Measurements from ENCODE around the gene STK11IP.
A peak's percentile ranks its signal among the peaks of the same experiment; 100 is the strongest.

STK11IP gene

DNA sequence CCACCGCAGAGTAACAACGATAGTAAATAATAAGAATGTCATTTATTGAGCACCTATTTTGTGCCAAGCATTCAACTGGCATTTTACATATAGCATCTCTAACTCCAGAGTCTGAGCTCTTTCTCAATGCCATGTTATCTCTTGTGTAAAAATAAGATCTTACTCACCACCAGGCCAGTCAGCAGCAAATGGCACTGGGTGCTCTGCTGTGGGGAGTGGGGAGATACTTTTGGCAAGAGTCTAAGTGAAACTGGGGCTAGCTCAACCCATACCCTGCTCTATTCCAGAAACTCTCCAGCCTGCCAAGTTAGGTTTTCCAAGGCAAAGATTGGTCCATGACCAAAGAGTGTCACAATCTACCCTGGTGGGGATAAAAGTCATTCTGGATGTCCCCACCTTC, 24.8 kb downstream of the STK11IP start:
- CTCF ChIA-PET: interaction anchor here (1.0 to 1.2 kb wide), 2 partner anchors 81 to 83 kb away, joined by 3 read pairs; no protein-coding TSS in a partner anchor
- TF ChIP-seq HDGF (IDR thresholded peaks at IDR 0.05; ENCODE audit: borderline replicate concordance): no peak
- no peak for TF ChIP-seq TARDBP (IDR thresholded peaks at IDR 0.05)
- TF ChIP-seq NFRKB (IDR thresholded peaks at IDR 0.05): no peak
- TF ChIP-seq ELF4 (IDR thresholded peaks at IDR 0.05): no peak
- no peak for TF ChIP-seq ARNT (IDR thresholded peaks at IDR 0.05)
- no peak for TF ChIP-seq SP1 (IDR thresholded peaks at IDR 0.05)
- TF ChIP-seq SUZ12 (IDR thresholded peaks at IDR 0.05): no peak
- TF ChIP-seq LEF1 (IDR thresholded peaks at IDR 0.05; ENCODE audit: borderline replicate concordance): no peak
- POLR2A ChIA-PET: no interaction called here
- no peak for DNase-seq (ENCODE audit: extremely low spot score)

DNA sequence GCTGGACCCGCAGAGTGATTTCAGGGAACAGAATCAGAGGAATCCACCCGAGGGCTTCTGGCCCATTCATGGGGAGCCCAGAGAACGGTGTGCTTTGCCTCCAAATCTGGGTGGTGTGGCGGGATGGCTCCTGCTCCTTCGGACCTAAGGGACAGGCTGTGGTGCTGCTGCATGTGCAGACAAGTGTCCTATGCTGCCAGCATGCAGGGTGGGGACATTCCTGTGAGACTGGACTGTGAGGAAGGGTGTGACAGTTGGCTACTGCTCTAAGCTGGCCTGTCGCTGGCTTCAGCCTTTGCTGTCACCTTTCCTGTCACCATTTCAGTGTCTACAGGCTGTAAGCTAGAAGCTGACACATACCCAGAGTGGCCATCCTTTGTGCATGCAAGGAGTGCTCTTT, 26.9 kb downstream of the STK11IP start:
- POLR2A ChIA-PET: interaction anchor here (1.1 kb wide), 1 partner anchor 26 kb away, joined by 3 read pairs; no protein-coding TSS in a partner anchor
- TF ChIP-seq, protein P1, sequence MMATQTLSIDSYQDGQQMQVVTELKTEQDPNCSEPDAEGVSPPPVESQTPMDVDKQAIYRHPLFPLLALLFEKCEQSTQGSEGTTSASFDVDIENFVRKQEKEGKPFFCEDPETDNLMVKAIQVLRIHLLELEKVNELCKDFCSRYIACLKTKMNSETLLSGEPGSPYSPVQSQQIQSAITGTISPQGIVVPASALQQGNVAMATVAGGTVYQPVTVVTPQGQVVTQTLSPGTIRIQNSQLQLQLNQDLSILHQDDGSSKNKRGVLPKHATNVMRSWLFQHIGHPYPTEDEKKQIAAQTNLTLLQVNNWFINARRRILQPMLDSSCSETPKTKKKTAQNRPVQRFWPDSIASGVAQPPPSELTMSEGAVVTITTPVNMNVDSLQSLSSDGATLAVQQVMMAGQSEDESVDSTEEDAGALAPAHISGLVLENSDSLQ (IDR thresholded peaks at IDR 0.05): no peak
- TF ChIP-seq FOXA1 (IDR thresholded peaks at IDR 0.05) (no peak), LEF1 (IDR thresholded peaks at IDR 0.05; ENCODE audit: borderline replicate concordance) (no peak)
- CTCF ChIA-PET: no interaction called here
- no peak for DNase-seq (ENCODE audit: extremely low spot score)

DNA sequence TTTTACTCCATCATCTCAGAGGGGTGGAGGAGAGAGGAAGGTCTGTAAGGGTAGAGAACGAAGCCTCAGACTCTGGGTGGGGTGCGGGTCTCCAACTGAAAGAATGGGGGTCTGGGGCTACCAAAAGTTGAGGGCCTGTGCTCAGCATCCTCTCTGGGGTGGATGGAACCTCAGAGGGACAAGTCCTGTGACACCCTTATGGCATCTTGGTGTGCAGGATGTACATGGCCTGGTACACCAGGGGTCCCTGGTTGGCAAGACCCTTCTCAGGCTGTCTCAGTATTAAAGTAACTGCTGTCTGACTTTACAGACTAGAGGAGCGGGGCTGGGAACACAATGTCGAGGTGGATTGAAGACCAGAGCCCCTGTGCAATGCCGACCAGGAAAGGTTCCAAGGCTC, 27.5 kb downstream of the STK11IP start:
- no peak for DNase-seq (ENCODE audit: extremely low spot score)
- ChIA-PET POLR2A (no interaction called here), CTCF (no interaction called here)
- TF ChIP-seq FOXK2 (IDR thresholded peaks at IDR 0.05) (no peak), FOXM1 (IDR thresholded peaks at IDR 0.05; ENCODE audit: borderline replicate concordance) (no peak), SP1 (IDR thresholded peaks at IDR 0.05) (no peak), ARNT (IDR thresholded peaks at IDR 0.05) (no peak), HDGF (IDR thresholded peaks at IDR 0.05; ENCODE audit: borderline replicate concordance) (no peak), ZNF384 (IDR thresholded peaks at IDR 0.05) (no peak), FOXA1 (IDR thresholded peaks at IDR 0.05) (no peak), SUZ12 (IDR thresholded peaks at IDR 0.05) (no peak), LEF1 (IDR thresholded peaks at IDR 0.05; ENCODE audit: borderline replicate concordance) (no peak), ELF4 (IDR thresholded peaks at IDR 0.05) (no peak), BHLHE40 (IDR thresholded peaks at IDR 0.05; ENCODE audit: borderline replicate concordance) (no peak)

DNA sequence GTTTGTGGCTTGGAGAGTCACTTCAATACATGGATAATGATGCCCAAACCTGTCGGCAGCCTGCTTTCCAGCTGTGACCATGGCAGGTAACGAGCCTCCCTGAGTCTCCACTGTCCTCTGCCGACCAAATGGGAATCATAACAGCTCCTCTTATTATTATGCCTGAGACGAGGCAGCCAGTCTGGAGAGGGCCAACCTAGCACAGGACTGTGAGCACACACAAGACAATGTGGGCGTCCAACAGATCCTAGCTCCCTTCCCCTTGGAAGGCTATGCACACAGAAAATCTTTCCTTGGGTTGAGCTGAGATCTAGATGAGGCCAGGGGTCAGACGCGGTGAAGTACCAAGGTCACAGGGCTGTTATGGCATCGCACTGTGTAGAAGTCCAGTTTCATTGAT, 28.9 kb downstream of the STK11IP start:
- ChIA-PET POLR2A (no interaction called here), CTCF (interaction anchor here (1.0 kb wide), 1 partner anchor 20 kb away, joined by 6 read pairs; no protein-coding TSS in a partner anchor)
- TF ChIP-seq ARNT (IDR thresholded peaks at IDR 0.05): no peak
- TF ChIP-seq HDGF (IDR thresholded peaks at IDR 0.05; ENCODE audit: borderline replicate concordance): no peak
- no peak for TF ChIP-seq TARDBP (IDR thresholded peaks at IDR 0.05)
- TF ChIP-seq ELF4 (IDR thresholded peaks at IDR 0.05): no peak
- TF ChIP-seq FOXA1 (IDR thresholded peaks at IDR 0.05): no peak
- TF ChIP-seq, protein P1 (IDR thresholded peaks at IDR 0.05): no peak
- TF ChIP-seq ZNF384 (IDR thresholded peaks at IDR 0.05): no peak
- TF ChIP-seq CTBP1 (IDR thresholded peaks at IDR 0.05; ENCODE audit: borderline replicate concordance): no peak
- no peak for TF ChIP-seq FOXK2 (IDR thresholded peaks at IDR 0.05)
- TF ChIP-seq SUZ12 (IDR thresholded peaks at IDR 0.05): no peak
- TF ChIP-seq FOXM1 (IDR thresholded peaks at IDR 0.05; ENCODE audit: borderline replicate concordance): no peak
- no peak for DNase-seq (ENCODE audit: extremely low spot score)

DNA sequence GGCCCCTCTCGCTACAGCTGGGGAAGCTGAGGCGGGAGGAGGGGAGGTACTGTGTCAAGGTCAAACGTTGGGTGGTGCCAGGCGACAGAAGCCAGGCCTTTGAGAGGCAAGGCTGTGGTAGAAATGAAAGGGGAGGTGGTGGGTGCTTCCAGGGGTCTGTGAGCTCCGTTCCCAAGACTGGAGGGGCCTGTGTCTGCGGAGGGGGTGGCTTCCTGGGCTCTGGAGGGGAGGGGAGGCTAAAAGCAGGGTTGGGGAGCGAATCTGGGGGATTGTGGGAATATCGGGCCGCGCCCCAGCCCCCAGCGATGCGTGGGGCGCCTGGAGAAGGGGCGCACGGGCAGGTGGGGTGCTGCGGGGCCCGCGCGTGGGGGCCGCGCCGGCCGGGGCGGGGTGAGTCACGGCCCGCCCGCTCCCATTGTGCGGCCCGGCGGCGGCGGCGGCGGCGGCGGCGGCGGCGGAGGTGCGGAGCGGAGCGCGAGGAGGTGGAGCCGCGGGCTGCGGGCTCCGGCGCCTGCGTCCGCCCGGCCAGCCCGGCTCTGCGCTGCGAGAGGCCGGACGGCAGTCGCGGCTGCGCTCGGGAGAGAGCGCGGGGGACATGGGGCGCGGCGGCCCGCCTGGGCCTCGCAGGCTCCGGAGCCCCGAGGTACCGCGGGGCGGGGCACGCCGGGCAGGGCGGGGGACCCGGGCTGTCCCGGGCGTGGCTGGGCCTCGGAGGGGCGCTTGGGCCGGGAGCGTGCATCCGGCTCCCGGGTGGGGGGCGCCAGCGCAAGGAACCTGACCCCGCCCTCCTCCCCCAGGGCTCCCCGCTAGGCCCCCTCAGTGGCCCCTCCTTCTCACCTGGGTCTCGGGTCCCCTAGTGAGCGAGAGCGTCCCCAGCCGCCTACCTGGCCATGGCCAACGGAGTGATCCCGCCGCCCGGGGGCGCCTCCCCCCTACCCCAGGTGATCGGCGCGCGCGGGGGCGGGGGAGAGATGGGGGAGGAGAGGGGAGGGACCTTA, 29.7 kb downstream of the STK11IP start, which contains the start of gene SLC4A3:
TSS of gene SLC4A3 (plus strand) at position 528 of the 998 bp plus-strand sequence. CDS start at position 891, 363 bp downstream.
- CTCF ChIA-PET: interaction anchor here (1.0 kb wide), 1 partner anchor 19 kb away, joined by 6 read pairs; no protein-coding TSS in a partner anchor
- no peak for TF ChIP-seq ELF4 (IDR thresholded peaks at IDR 0.05)
- no peak for TF ChIP-seq SP1 (IDR thresholded peaks at IDR 0.05)
- TF ChIP-seq ZNF384 (IDR thresholded peaks at IDR 0.05): no peak
- TF ChIP-seq, protein P1 (IDR thresholded peaks at IDR 0.05): no peak
- no peak for TF ChIP-seq NFRKB (IDR thresholded peaks at IDR 0.05)
- no peak for TF ChIP-seq SUZ12 (IDR thresholded peaks at IDR 0.05)
- no peak for TF ChIP-seq LEF1 (IDR thresholded peaks at IDR 0.05; ENCODE audit: borderline replicate concordance)
- no peak for TF ChIP-seq L3MBTL2 (conservative IDR thresholded peaks at IDR 0.05)
- no peak for TF ChIP-seq FOXK2 (IDR thresholded peaks at IDR 0.05)
- TF ChIP-seq CTBP1 (IDR thresholded peaks at IDR 0.05; ENCODE audit: borderline replicate concordance): no peak
- TF ChIP-seq ARNT (IDR thresholded peaks at IDR 0.05): no peak
- TF ChIP-seq FOXA1 (IDR thresholded peaks at IDR 0.05): no peak
- no peak for TF ChIP-seq TARDBP (IDR thresholded peaks at IDR 0.05)
- no peak for TF ChIP-seq FOXM1 (IDR thresholded peaks at IDR 0.05; ENCODE audit: borderline replicate concordance)
- TF ChIP-seq HDGF (IDR thresholded peaks at IDR 0.05; ENCODE audit: borderline replicate concordance): no peak
- no peak for TF ChIP-seq BHLHE40 (IDR thresholded peaks at IDR 0.05; ENCODE audit: borderline replicate concordance)
- DNase-seq (ENCODE audit: extremely low spot score): peak; percentile 79
- POLR2A ChIA-PET: no interaction called here
